ENCODE results near the gene GABBR2. TPM values are rescaled to one million over a fixed set of nuclear protein-coding genes. Genes with fewer than 3 reads are reported as not detected.

GABBR2 gene
- total RNA-seq, 1 experiment from 2014 or later: 3.8 TPM

GRCh38 chr9:98533132-98533531 is 175.6 kb downstream of the GABBR2 start:
- Histone ChIP-seq H3K4me3 (no peak overlapping the region), H3K9me3 (no peaks in the 10 kb centered on the region), H3K36me3 (no peaks in the 10 kb centered on the region), H3K27me3 (no peaks in the 10 kb centered on the region)
- DNase-seq: peak; percentile 15

DNA sequence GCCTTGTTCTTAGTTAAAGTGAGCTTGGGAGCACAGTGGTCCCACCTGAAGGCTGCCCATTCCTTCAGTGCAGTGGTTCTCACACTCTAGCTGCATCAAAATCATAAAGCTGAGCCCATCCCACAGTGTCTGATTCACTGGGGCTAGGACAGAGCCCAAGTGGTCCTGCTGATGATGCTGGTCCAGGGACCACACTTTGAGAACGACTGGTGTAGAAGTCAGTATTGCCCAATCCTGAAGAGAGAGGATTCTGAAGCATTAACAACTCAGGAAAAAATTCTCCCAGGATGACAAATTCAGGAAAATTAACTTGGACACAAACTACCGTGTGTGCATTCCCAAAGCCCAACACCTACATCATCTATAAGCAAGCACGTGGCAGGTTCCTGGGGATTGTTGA is 176.2 kb downstream of the GABBR2 start:
- DNase-seq: no peak
- Histone ChIP-seq H3K36me3 (no peaks in the 10 kb centered on the region), H3K27me3 (no peaks in the 10 kb centered on the region), H3K9me3 (no peaks in the 10 kb centered on the region), H3K4me3 (no peak overlapping the region)

DNA sequence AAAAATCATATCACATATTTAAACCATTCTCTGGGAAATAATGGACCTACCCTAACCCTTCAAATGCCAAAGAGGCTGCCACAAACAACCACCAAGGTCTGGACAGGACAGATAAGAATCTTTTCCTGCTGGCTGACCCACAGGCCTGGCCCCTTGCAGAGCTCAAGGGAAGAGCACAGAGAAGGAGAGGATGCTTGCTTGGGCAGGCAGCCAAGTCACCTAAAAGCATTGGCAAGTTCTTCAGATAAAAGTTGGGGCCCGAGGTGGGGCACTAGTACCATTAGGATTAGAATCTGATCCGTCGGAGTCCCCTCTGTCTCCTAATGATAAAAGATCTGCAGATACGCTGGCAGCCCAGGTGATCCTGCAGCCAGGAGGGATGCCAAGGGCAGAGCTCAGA is 176.6 kb downstream of the GABBR2 start:
- DNase-seq: no peak
- Histone ChIP-seq H3K9me3 (no peaks in the 10 kb centered on the region), H3K4me3 (no peak overlapping the region), H3K36me3 (no peaks in the 10 kb centered on the region), H3K27me3 (no peaks in the 10 kb centered on the region)

- no peaks in the 10 kb centered on the region for H3K36me3 ChIP-seq
- DNase-seq: no peak
- no peaks in the 10 kb centered on the region for H3K27me3 ChIP-seq
- no peaks in the 10 kb centered on the region for H3K9me3 ChIP-seq
- H3K4me3 ChIP-seq: no peak overlapping the region
Measured at GRCh38 chr9:98530806-98531386, 177.8 kb downstream of the GABBR2 start.

- no peaks in the 10 kb centered on the region for H3K9me3 ChIP-seq
- H3K4me3 ChIP-seq: no peak overlapping the region
- no peaks in the 10 kb centered on the region for H3K27me3 ChIP-seq
- no peaks in the 10 kb centered on the region for H3K36me3 ChIP-seq
- no peak for DNase-seq
Measured at GRCh38 chr9:98530275-98530674, 178.5 kb downstream of the GABBR2 start.

DNA sequence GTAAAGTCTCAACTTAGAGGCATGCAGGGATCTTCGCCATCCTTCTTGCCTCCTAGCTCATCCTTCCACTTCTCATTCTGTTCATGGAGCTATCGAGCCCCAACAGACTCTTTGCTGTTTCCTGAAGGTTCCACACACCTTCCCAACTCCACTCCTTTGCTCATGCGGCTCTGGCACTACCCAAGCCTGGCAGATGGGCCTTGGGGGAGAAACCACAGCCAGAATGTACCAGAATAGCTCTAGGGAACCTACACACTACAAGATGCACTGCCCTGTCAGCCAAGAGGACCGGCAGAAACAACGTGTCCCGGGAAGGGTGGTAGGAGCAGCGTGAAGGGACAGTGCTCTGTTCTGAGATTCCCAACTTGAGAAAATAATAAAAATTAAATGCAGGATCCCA is 178.9 kb downstream of the GABBR2 start:
- H3K27me3 ChIP-seq: no peaks in the 10 kb centered on the region
- H3K4me3 ChIP-seq: no peak overlapping the region
- no peak for DNase-seq
- no peaks in the 10 kb centered on the region for H3K36me3 ChIP-seq
- H3K9me3 ChIP-seq: no peaks in the 10 kb centered on the region

DNA sequence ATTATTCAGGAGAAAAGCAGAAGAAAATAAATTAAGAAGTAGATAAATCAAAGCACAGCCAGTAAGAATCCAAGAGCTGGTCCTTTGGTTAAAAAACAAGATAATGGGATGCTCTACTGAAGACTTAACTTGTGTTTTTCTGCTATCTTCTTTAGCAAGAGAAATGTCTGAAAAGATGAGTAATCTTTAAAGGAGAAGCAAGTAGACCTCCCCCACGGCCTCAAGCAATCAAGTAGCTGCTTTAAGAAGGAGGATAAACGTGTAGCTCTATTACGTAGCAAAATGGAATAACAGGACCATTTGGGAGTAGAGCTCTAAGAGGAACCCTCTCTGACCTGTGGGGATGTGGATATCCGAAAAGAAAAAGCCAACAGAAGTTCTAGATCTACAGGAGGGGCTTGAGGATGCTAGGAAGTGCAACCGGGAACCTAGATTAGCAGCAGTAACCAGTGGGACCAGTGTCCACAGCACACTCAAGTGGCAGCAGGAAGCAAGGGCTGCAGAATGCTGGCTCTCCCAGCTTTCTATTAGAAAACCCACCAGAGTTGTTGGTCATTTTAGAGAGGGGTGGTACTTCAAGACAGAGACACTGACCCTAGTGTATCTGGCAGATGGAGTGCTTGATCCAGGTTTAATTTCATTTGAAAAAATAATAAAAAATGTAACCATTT is 185.4 kb downstream of the GABBR2 start:
- H3K9me3 ChIP-seq: no peaks in the 10 kb centered on the region
- H3K27me3 ChIP-seq: no peaks in the 10 kb centered on the region
- no peak overlapping the region for H3K4me3 ChIP-seq
- H3K36me3 ChIP-seq: no peaks in the 10 kb centered on the region; the same call in 1 of the 2 replicates
- DNase-seq: no peak

GRCh38 chr9:98522487-98522886 is 186.2 kb downstream of the GABBR2 start:
- Histone ChIP-seq H3K9me3 (no peaks in the 10 kb centered on the region), H3K27me3 (no peaks in the 10 kb centered on the region), H3K36me3 (no peaks in the 10 kb centered on the region; the same call in 1 of the 2 replicates), H3K4me3 (no peak overlapping the region)
- no peak for DNase-seq

- peak; percentile 84 for DNase-seq
Measured at GRCh38 chr9:98521141-98521540, 187.6 kb downstream of the GABBR2 start.

DNA sequence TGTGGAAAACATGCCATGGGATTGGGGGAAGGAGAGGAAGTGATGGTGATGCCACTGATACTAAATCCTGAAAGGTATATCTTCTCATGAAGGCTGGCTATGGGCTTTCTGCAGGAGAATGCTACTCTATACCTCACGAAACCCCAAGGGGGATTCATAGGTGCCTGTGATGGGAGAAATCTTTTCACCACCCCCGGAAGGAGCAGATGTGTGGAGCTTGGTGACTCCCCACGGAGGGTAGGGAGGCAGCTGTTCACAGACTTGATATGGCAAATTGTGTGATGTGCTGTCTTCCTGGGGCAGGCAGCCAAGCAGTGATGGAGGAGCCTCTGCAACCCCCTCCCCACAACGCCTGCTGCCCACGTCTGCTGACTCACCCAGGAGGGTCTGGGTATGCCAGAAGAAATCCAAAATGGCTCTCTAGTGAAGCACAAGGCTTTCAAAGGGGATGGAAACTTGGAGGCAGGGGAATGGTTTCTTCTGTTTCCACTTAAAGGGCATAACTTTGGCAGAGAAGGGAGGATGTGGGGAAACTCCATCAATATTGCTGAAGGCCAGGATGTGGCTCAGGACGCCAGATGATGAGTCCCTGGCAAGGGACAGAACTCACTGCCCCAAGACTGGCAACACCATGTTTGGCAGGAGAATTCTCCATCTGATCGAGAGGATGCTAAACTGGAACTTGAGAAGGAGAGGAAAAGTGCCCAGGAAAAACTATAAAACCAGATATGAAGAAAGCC is 188.3 kb downstream of the GABBR2 start:
- no peaks in the 10 kb centered on the region for H3K27me3 ChIP-seq
- H3K36me3 ChIP-seq: no peaks in the 10 kb centered on the region; the same call in 1 of the 2 replicates
- peak; percentile 65 for DNase-seq
- H3K4me3 ChIP-seq: no peak overlapping the region
- H3K9me3 ChIP-seq: no peaks in the 10 kb centered on the region

More at GRCh38 chr9:98521141-98521540, 187.6 kb downstream of the GABBR2 start:
- Histone ChIP-seq H3K27me3 (no peaks in the 10 kb centered on the region), H3K9me3 (no peaks in the 10 kb centered on the region), H3K36me3 (no peaks in the 10 kb centered on the region; the same call in 1 of the 2 replicates), H3K4me3 (no peak overlapping the region)

DNA sequence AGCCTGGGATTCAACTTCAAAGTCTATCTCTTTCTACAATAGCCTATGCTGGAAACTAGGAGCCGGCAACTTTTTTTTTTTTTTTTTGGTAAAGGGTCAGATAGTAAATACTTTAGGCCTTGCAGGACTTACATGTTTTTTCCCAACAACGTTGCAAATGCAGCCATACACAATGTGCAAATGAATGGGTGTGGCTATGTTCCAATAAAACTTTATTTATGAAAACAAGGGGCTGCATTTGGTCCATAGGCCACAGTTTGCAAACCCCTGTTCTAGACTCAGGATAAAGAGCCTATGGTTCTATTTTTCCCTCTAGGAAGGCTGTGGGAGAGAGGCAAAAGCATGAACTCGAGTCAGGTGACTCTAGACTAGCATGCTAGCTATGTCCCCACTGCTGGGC is 189.1 kb downstream of the GABBR2 start:
- H3K36me3 ChIP-seq: no peaks in the 10 kb centered on the region; the same call in 1 of the 2 replicates
- H3K27me3 ChIP-seq: no peaks in the 10 kb centered on the region
- no peak overlapping the region for H3K4me3 ChIP-seq
- DNase-seq: no peak
- no peaks in the 10 kb centered on the region for H3K9me3 ChIP-seq

DNA sequence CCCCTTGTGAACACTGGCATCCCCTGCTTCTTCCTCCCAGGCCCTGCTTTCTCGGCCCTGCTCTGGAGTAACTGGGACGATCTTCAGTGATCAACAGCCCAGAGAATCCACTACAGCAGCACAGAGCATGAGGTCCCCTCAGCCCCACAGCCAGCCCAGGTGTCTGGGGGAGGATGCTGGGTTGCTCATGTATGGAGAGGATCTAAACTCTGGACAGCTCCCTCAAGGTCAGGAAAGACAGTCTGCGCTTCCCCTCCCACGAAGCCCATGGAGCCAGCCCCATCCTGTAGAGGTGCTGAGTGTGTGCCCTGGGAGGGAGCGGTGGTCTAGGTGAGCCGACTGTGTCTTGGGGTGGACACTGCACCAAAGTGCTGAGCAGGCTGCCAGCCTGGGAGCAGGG is 190.2 kb downstream of the GABBR2 start:
- H3K36me3 ChIP-seq: no peaks in the 10 kb centered on the region; the same call in 1 of the 2 replicates
- no peaks in the 10 kb centered on the region for H3K9me3 ChIP-seq
- no peak overlapping the region for H3K4me3 ChIP-seq
- DNase-seq: no peak
- no peaks in the 10 kb centered on the region for H3K27me3 ChIP-seq

GRCh38 chr9:98517761-98518160 is 191.0 kb downstream of the GABBR2 start:
- Histone ChIP-seq H3K9me3 (no peaks in the 10 kb centered on the region), H3K27me3 (no peaks in the 10 kb centered on the region), H3K36me3 (no peaks in the 10 kb centered on the region; the same call in 1 of the 2 replicates), H3K4me3 (no peak overlapping the region)
- DNase-seq: no peak

- Histone ChIP-seq H3K27me3 (no peaks in the 10 kb centered on the region), H3K9me3 (no peaks in the 10 kb centered on the region), H3K36me3 (no peaks in the 10 kb centered on the region; the same call in 1 of the 2 replicates), H3K4me3 (no peak overlapping the region)
- DNase-seq: no peak
Measured at GRCh38 chr9:98516897-98517503, 191.7 kb downstream of the GABBR2 start.

DNA sequence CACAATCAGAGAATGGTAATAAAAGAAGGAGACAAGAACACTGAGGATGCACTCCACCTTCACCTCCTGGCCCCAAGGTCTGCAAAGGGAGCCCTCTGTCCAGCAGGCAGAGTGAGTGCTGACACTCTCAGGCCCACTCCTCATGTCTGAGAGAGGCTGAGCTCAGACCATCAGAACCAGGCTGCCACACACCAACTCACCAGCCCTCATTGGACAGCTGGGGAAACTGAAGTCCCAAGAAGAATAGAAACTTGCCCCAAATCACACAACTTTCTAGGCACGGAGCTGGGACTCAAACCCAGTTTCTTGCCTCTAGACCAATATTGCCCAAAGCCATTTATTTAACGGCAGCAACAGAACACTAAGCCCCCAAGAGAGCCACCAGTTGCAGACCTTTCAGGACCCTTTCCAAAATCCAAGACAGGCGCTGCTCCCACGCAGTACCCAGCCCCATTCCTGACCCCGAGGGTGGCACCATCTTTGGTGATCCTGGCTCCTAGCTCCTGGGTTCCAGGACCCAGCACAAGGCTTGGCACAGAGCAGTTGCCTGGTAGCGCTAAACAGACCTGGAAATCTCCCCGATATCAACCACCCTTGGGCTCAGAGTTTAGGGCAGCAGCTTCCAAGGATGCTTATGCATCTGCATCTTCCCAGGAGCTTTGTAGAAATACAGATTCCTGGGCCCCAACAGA is 192.4 kb downstream of the GABBR2 start:
- H3K4me3 ChIP-seq: no peak overlapping the region
- no peak for DNase-seq
- no peaks in the 10 kb centered on the region for H3K27me3 ChIP-seq
- no peaks in the 10 kb centered on the region for H3K36me3 ChIP-seq
- H3K9me3 ChIP-seq: no peaks in the 10 kb centered on the region

DNA sequence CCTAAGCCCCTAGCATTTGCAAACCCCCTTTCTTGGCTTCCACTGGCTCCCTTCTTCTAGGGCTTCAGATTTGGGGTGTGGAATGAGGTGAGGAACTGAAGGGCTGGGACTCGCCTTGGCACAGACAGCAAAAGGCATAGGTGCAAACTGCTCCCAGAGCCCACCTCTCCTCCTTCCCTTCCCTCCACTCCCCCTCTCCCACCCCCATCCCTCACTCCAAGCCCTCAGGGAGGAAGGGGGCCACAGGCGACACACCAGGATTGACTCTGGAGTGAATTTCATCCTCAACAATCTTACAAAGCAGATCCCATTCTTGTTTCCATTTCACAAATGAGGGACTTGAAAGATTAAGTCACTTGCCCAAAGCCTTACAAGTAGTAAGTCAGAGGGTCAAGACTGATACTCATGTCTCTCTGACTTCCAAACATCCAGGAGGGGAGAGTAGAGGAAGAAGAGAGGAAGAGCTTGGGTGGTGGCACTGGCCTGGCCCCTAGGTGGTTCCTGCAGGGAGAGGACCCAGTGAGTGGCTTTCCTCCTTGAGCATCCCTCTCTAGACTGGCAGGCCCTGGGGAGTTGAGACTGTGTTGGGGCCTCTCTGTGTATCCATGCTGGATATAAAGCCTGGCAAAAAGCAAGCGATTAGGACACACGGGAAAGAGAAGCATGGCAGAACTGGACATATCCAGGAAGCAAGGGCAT is 193.1 kb downstream of the GABBR2 start:
- no peak for DNase-seq
- H3K27me3 ChIP-seq: no peaks in the 10 kb centered on the region
- H3K36me3 ChIP-seq: no peaks in the 10 kb centered on the region
- H3K9me3 ChIP-seq: no peaks in the 10 kb centered on the region
- no peak overlapping the region for H3K4me3 ChIP-seq

Measured in MG63 (cell line).